Measurements from ENCODE around the gene ZYX.
A peak's percentile ranks its signal among the peaks of the same experiment; 100 is the strongest.

ZYX gene, protein sequence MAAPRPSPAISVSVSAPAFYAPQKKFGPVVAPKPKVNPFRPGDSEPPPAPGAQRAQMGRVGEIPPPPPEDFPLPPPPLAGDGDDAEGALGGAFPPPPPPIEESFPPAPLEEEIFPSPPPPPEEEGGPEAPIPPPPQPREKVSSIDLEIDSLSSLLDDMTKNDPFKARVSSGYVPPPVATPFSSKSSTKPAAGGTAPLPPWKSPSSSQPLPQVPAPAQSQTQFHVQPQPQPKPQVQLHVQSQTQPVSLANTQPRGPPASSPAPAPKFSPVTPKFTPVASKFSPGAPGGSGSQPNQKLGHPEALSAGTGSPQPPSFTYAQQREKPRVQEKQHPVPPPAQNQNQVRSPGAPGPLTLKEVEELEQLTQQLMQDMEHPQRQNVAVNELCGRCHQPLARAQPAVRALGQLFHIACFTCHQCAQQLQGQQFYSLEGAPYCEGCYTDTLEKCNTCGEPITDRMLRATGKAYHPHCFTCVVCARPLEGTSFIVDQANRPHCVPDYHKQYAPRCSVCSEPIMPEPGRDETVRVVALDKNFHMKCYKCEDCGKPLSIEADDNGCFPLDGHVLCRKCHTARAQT

DNA sequence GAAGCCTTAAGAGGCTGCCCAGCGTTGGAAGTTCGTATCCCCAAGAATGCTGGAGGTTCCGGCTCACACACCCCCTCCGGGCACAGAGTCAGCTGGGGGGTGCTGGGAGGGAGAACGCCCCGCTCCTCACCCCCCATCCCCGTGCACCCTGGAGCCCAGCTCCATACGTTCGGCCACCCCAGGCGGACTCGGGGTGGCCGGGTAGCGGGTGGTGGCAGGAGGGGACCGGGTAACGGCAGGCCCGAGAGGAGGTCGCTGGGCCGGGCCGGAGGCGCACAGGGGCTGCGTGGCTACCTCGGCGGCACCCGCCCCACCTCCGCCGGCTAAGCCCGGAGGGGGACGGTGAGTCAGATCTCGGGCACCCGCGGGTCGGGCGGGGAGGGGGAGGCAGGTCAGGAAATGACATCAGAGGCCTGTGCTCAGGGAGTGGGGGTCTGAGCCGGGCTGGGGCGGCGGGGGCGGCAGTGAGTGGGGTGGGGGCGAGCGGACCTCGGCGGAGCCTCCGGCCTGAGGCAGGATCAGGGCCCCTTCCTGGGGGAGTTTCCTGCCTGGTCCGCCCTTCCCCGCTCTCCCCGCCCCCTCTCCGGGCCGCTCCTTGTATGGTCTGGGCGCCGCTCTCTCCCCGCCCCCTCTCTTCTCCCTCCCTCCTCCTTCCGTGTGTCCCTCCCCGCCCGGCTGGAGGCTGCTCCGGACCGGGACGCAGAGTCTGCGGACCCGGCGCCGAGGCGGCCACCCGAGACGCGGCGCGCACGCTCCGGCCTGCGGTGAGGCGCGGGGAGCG is at the start of gene ZYX:
ZYX (plus strand) TSS at position 700 of the 781 bp plus-strand sequence. CDS start 227 bp downstream, outside the sequence.
- peak; percentile 96 for DNase-seq

DNA sequence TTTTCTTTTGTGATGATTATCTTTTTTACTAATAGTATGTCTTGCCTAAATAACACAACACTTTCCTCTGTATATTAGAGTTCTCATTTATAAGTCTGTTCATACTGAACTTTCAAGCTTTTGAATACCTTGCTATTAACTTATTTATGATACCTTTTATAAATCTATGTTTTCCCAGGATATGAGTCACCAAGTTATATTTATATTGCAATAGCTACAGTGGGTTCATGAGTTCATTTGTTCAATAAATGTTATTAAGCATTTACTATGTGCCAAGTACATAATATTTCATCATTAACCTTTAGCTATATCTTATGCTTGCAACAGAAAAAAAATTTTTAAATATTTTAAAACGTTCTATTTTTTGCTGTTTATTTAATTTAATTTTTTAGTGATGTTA is 46.9 kb upstream of the ZYX start:
- no peak for DNase-seq

DNA sequence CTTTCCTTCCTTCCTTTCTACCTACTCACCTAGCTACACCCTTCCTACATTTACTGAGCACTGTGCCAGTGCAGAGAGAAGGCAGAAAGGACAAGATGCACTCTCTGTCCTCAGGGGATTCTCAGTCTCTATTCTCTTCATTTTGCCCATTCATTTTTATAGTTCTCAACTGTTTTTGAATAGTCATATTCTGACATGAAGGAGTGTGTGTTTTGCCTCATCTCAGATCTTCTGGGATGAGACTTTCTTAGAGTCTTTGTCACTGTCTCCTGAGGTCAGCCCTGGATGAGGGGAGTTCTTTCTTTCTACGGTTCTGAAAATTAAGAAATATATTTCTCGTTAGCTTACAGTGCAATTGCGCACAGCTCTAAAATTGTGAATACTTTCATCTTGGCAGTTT is 43.9 kb upstream of the ZYX start:
- DNase-seq = no peak

DNA sequence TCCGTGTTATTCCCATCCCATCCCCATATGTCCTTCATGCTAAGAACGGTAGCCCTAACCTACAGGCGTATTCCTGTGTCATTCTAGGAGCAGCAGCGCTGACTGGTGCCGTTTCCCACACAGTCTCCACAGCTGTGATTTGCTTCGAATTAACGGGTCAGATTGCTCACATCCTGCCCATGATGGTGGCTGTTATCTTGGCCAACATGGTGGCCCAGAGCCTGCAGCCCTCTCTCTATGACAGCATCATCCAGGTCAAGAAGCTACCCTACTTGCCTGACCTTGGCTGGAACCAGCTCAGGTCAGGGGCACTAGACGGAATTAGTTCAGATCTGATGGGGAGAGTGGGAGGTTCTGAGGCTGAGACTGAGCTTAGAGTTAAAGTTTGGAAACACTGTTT is 39.3 kb upstream of the ZYX start:
- DNase-seq = no peak

DNA sequence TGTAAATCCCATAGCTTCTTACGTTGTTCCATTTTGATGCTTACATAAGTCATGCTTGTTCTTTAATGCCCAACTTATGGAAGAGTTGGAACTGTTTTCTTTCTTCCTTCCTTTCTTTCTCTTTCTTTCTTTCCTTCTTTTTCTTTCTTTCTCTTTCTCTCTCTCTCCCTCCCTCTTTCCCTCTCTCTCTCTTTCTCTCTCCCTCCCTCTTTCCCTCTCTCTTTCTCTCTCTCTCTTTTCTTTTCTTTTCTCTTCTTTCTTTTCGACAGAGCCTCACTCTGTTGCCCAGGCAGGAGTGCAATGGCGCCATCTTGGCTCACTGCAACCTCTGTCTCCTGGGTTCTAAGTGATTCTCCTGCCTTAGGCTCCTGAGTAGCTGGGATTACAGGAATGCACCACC is 37.5 kb upstream of the ZYX start:
- no peak for DNase-seq

DNA sequence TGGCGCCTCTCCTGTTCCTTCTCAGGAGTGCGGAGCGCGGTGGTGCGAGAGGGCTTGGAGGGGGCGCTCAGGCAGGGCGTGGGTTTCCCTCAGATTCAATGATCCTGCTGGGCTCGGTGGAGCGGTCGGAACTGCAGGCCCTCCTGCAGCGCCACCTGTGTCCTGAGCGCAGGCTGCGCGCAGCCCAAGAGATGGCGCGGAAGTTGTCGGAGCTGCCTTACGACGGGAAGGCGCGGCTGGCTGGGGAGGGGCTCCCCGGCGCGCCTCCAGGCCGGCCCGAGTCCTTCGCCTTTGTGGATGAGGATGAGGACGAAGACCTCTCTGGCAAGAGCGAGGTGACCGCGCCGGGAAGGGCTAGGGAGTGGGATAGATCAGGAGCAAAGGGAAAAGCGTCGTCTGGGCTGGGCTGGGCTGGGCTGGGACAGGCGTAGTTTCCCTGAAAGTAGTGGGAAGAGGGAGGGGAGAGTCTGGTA is 35.7 kb upstream of the ZYX start:
- DNase-seq = peak; percentile 80

DNA sequence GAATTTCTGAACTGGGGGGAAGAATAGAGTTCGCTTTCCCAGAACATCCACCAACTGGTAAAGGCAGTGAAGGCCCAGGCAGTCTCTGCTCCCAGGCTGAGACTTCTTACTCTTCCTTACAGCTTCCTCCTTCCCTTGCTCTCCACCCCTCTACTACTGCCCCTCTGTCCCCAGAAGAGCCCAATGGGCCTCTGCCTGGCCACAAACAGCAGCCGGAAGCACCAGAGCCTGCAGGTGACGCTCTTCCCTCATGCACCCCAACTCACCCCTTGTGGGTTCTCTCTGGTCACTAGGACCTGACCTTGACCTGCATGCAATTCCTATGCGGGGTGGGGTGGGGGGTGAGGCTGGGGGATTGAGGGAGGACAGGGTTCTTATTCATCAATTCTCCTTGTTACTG is 35.1 kb upstream of the ZYX start:
- DNase-seq = no peak

DNA sequence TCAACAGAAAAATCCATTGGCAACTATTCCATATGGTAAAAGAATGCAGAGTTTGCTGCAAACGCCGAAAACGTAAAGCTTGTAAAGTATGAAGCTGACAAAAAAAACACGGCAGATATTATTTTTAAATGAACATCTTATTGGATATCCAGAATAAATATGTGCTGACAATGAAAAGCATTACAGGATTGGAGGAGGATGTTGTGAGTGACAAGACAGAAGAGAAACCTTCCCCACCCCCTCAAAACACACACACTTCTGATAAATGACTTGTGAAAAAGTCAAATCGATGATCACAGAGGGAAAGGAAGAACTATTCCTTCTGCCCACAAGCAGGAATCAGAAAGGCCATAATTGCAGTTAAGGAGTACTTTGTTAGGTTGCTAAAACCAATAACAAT is 33.2 kb upstream of the ZYX start:
- no peak for DNase-seq

DNA sequence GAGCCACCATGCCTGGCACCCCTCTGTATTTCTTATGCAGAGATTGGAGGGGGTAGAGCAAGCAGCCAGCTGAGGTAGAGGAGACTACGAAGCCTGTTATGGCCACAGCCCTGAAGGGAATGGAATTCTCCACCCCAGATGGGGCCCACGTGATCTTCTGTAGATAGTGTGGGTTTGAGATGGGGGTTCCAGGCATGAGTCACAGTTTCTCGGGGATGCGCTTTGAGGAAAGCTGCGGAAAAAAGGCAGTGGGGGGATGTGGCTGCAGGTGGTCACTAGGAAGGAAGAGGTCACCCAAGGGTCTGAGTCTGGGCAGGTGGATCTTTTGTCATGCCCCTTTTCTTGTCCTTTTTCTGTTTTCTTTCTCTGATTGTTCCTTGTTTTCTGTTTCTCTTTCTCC is 30.1 kb upstream of the ZYX start:
- no peak for DNase-seq

DNA sequence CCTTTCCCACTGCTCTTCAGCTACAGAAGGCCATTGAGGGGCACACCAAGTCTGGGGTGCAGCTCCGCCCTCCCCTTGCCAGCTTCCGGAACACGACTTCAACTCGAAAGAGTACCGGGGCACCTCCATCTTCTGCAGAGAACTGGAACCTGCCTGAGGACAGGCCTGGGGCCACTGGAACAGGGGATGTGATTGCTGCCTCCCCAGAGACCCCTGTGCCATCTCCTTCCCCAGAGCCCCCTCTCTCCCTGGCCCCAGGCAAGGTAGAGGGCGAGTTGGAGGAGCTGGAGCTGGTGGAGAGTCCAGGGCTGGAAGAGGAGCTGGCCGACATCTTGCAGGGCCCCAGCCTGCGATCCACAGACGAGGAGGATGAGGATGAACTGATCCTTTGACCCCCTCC is 29.6 kb upstream of the ZYX start:
- no peak for DNase-seq

DNA sequence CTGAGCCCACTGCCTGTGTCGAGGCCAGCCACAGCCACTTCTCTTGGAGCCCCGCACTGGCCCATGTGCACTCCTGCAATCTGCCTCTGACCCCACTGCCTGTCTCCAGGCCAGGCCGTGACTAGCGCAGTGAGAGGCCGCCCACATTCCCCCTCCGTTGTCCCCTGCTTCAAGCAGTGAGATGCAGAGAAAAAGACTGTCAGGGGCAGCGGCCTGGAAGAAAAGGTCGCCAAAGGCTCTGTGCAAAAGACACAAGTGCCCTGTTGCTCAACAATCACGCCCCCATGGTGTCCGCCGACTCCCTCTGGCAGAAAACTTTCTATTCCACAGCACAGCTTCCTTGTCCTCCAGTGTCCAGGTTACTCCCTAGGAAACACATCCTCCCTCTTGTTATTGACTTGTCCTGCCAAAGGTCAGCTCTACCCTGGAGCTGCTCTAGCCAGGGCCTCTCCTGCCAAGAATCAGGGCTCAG is 28.6 kb upstream of the ZYX start:
- DNase-seq = no peak

DNA sequence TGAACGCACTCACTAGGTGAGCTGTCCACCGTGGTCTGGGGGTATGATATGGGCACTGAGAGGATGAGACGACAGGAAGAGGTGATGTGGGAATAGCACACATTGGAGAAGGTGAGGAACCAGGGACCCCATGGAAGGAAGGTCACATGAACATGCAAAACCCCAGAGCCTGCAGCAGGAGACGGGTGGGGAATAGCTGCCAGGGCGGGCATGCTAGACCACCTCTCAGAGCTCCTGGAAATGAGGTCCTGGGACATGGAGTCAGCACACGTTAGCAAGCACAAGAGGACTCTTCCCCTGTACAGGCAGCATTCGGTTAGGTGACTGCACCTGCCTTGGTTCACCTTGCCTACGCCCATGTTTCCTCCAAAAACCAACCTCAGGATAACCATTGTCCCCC is 26.8 kb upstream of the ZYX start:
- no peak for DNase-seq

DNA sequence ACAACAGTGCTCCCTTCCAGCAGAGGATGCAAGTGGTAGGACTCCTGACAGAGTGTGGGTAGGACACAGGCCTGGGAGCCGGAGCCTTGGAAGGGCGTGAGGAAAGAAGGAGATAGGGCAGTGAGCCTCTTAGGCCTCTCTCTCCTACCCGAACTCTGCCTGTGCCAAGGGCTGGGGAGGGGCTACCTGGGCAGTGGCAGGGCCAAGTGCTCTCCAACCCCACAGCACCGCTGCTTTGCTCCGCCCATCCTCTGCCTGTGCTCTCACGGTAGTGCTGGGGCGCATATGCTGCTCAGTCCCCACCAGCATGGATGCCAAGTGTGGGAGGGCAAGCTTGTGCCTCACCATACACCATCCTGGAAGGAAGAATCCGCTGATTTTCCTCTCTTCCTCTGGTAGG is 26.2 kb upstream of the ZYX start:
- no peak for DNase-seq

DNA sequence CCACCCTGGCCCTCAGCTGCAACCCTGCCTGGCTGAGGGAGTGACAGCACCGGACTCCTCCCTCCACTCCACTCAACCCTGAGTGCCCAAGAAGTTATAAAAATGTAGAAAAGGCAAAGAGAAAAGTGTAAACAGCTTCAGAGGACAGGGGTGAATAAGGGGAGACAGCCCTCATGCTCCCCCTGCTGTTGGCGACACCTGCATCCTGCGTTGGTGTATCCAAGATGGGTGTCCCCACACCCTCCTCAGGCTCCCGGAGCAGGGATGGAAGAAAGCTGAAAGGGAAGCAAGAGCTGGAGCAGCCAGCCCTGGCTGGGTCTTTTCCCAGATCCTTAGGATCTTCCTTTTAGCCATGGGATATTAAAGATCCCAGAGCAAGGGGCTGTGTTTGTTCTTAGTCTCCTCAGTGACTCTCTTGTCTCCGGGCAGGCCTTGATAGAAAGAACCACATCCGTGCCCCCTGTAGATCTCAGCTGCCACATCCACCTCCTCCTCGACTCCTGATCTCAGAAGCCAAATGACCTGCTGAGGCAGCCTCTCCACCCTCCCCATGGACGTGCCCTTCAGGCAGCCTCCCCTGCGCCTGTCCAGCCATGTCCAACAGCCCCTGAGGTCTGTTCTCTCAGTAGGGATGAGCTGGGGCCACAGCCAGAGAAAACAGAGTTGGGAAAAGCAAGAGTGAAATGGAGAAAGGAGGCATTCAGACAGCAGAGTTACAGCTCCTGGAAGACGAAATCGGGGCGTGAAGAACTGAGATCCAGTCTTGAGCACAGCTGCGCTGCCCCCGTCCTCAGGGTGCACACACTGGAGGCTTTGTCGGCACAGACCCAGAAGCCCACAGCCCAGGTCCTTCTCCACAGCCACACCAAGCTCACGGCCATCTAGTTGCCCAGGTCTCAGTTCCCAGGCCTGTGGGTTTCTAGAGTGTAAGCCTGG is 25.4 kb upstream of the ZYX start:
- no peak for DNase-seq

DNA sequence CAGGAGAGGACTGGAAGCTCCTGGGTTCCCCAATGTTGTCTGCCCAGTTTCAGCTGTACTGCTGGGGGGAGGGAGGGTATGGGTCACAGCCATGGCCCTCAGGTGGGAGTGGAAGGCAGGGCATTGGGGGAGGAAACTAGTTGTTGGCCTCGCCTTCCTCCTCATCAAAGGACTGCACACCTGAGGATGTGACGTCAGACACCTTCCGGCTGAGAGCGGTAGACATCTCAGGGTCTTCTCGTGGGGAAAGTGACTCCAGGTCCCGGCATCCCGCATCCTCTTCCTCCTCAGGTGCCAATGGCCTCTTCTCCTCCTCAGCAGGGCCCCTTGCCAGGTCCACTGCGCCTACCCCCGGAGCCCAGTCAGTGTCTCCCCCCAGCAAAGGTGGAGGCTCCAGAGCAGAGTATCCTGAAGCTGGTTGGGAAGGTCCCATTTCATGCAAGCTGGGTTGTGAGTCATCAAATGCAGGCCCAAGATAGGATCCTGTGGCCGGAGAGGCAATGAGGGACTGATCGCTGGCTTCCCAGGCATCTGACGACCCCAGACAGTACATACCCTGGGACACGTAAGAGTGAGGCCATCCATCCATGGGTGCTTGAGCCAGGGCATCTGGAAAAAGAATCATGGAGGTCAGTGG is 24.6 kb upstream of the ZYX start:
- no peak for DNase-seq

DNA sequence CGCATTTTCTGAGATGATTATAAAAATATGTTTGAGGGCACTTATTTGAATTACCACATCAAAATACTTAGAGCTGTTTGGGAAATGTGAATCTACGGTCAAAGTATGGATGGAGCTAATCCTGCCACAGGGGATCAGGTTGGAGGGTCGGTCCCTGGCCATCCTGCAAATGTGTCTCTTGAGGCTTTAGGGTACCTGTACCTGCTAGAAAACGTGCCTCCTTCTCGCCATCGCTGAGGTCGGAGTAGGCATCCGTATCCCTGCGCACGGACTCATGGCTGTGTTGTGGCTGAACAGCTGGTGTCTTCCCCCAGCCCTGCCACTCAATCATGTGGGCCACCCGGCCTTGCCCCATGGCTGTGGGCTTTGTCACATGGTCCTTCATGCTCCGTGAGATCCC is 22.5 kb upstream of the ZYX start:
- no peak for DNase-seq

DNA sequence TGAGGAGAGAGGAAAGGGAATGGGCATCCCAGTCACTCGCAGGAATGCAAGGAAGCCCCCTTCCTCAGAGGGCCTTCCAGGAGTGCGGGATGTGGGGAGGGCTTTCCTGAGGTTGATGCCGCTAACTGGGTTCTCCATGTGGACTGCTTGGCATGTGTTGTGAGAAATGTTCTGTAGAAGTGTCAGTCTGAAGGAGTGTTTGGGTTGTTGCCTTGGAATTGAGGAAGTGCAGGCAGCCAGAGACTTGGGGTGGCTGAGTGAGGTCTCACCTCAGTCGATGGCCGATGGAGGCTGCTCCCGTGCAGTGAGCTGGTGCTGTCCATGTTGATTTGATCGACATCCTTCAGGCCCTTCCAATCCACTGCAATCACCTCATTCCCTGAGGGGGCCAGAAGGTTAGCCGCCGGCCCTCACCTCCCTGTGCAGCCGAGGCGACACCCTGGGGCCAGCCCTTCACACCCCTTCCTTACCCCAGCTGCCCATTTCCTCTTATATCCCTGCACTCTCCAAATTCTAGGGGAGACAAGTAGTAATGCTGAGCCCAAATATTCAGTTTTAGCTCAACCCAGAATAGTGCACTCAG is 21.3 kb upstream of the ZYX start:
- DNase-seq = no peak

DNA sequence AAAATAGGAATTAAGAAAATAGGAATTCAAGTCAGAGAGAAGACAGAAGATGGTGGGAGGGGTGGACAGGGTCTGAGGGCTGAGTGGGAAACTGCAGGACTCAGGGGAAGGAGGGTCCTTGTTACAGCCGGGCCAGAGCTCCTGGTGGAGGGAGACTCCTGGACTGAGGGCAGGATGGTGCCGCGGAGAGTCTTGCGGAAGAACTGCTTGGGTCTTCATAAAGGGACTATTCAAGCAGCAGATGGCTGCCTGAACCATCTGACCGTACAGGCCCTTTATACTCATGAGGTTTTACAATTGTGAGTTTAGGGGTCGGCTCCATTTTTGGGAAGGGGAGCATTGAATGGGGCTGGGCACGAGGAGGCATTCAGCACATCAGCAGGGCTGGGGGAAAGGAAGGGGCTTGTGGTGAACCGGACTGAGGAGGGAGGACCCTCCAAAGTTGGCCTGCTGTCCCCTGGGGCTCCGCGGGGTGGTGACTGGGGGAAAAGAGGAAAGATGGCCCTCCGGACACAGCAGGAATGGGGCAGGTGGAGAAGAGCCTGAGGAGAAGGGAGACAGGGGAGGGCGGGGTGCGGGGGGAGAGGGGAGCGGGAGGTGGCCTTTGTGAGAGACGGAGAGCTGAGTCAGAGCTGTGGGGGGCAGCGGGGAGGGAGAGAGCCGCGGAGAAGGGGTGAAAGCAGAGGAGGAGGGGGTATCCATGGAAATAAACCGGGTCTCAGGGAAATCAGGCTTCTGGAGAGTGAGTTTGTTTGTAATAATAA is 20.2 kb upstream of the ZYX start:
- DNase-seq = no peak

DNA sequence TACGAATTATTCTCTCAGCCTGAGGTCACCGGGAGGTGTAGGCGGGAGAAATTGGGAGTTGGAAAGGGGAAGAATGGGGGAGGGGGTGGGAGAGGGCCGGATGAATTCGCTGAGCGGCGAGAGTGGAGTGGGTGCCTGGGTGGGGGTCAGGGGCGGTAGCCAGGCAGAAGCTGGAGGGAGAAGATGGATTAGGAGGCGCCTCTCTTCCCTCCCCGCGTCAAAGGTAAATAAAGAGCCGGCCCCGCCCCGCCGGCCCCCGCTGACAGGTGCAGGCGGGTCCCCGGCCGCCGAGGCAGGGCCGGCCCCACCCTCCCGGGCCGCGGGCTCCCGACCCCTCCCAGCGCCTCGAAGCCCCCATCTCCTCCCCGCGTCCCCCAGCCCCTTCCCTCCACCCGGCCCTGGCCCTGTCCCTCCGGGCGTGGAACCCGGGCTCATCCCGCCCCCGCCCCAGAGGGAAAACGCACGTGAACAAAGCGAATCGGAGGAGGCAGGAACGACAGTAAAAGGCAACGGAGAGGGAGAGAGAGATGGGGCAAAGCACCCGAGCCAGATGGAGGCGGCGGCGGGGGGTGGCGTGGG is 19.5 kb upstream of the ZYX start:
- no peak for DNase-seq

Measured in hematopoietic multipotent progenitor cell treated with erythropoietin and hydrocortisone succinate and interleukin-3 and kit ligand, for 4 days (in vitro differentiated cells).